HuH-7.5 (cell line): ENCODE results near the gene SUMF1.

ENCODE experiments used
- DNase-seq: peaks from one replicate; pipeline ENCODE4 v3.0.0; 2011; ENCODE audit warnings: low spot score

SUMF1 gene

DNA sequence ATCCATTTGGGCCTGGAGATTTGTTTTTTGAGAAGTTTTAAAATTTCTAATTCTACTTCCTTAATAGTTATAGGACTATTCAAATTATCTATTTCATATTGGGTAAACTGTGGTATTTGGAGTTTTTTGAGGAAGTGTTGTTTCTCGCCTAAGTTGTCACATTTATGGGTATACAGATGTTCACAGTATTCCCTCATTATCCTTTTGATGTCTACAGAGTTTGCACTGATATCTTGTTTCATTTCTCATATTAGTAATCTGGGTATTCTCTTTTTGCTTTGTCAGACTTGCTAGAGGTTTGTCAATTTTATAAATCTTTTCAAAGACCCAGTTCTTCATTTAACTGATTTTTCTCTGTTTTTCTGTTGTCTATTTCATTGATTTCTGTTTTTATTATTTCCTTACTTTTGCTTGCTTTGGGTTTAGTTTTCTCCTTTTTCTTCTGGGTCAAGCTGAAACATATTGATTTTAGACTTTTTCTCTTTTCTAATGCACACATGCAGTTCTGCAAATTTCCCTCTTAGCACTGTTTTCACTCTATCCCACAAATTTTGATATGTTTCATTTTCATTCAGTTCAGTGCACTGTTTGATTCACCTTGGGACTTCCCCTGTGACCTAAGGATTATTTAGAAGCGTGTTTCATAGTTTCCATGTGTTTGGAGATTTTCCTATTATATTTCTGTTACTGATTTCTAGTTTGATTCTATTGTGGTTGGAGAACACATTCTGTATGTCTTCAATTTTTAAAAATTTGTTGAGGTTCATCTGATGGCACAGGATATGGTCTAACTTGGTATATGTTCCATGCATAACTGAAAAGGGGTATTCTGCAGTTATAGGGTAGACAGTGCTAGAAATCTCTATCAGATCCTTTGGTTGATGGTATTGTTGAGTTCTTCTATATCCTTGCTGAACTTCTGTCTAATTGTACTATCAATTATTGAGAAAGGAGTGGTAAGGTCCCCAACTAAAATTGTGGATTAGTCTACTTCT lies 79.6 kb downstream of the SUMF1 start:
- DNase-seq, result no peak

DNA sequence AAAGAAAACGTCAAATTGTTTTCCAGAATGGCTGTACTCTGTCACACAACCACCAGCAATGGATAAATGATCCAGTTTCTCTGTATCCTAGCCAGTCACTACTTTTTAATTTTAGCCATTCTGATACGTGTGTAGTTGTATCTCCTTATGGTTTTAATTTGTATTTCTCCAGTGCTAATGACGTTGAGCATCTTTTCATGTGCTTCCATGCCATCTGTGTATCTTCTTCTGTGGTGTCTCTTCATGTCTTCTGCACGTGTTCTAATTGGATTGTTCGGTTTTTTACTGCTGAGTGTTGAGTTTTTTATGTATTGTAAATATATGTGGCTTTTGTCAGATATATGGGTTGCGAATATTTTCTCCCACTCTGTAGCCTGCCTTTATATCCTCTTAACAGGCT lies 81.9 kb downstream of the SUMF1 start:
- DNase-seq, result no peak

DNA sequence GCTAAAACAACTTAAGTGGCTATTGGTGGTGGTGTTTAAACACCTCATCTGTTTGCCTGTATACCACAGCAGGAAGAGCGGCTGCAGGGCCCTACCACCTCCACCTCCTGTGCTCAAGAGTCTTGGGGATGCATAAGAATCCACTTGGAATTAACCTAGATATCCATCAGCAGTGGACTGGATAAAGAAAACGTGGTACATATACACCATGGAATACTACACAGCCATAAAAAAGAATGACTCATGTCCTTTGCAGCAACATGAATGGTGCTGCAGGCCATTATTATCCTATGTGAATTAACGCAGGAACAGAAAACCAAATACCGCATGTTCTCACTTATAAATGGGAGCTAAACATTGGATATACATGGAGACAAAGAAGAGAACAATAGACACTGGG lies 87.1 kb downstream of the SUMF1 start:
- DNase-seq, result no peak

DNA sequence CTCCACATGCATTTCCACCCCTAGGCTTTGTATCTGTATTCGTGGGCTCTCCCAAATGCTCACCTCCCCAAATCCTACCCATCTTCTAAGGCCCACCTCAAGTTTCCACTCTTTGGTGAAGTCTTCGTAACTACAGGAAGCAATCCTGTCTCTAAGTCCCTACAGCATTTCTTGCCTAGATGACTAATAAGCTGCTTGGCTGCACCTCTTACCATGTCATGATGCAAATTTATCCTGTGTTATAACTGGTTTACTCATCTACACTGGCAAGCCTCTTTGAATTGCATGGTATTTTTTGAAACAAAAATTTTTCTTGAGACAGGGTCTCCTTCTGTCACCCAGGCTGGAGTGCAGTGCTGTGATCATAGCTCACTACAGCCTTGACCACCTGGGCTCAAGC lies 90.6 kb downstream of the SUMF1 start:
- DNase-seq, result no peak

DNA sequence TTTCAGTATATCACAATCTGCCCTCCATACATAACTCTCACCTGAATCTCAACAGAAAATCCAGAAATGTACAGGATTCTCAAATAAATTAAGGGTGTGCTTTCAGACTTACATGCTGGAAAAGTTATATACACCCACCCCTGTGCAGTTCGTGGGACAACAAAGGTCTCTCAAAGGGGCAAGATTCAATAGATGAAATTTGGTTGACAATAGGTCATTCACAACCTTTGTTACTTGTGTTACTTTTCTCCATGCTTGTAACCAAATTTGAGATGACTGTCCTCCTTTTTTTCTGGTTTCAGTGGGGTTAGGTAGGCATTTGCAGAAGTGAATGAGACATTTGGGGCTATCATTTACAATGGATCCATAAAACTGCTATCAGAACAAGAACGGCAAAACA lies 91.2 kb downstream of the SUMF1 start:
- no peak for DNase-seq

DNA sequence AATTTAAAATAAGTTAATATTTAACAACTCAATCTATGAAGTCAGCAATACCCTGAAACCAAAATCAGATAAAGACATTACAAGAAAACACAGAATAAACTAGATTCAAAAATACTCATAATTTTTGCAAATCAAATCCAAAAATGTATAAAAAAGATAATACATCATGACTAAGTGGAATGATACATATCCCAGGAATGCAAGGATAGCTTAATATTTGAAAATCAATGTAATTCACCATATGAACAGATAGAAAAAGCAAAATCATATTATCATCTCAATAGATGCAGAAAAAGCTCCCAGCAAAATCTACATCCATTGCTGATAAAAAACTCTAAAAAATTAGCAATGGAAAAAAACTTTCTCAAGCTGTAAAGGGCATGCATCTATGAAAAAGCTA lies 93.4 kb downstream of the SUMF1 start:
- no peak for DNase-seq

DNA sequence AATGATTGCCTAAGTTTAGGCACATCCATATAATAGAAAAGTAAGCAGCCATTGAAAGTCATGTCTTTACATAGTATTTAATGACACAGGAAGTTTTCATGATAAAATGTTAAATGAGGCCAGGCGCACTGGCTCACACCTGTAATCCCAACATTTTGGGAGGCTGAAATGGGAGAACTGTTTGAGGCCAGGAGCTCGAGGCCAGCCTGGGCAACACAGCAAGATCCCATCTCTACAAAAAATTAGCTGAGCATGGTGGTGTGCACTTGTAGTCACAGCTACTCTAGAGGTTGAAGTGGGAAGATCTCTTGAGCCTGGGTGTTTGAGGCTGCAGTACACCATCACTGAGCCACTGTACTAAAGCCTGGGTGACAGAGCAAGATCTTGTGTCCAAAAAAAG lies 104.5 kb downstream of the SUMF1 start:
- DNase-seq, result no peak

DNA sequence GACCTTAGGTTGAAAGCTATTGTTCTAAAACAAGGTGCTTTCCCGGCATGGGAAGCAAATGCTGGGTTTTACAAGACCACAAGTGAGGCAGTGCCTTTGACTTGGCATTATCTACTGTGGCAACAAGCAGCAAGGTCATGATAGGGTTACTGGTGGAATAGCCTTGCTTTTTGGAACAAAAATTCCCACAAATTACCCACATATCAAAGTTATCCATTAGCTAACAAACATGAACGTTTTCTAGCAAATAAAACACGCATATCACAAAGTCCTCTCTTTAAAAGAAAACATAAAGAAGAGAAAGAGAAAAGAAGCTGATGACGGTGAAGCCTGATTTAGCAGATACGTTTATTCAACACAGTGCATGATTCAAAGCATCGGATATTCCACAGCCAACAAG lies 106.3 kb downstream of the SUMF1 start:
- no peak for DNase-seq

DNA sequence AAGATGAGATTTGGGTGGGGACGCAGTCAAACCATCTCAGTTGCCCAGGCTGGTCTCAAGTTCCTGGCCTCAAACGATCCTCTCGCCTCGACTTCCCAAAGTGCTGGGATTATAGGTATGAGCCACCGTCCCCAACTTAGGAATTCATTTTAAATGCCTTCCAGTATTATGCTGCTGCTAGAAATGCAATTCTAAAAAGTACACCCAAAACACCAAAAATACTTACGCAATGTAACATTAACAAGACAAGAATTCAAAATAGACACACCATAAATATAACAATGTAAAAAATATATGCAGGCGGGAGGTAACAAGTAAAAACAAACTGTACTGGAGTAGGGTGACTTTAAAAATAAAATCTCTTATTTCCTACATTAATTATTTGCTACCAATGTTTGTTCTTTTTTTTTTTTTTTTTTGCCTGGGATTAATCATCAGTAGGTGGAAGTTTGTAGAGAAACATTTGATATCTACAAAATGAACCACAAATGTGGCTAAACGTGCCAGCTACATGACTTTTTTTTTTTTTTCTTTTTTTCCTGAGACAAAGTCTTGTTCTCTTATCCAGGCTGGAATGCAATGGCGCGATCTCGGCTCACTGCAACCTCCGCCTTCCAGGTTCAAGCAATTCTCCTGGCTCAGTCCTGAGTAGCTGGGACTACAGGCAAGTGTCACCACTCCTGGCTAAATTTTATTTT lies 107.1 kb downstream of the SUMF1 start:
- DNase-seq, result no peak

DNA sequence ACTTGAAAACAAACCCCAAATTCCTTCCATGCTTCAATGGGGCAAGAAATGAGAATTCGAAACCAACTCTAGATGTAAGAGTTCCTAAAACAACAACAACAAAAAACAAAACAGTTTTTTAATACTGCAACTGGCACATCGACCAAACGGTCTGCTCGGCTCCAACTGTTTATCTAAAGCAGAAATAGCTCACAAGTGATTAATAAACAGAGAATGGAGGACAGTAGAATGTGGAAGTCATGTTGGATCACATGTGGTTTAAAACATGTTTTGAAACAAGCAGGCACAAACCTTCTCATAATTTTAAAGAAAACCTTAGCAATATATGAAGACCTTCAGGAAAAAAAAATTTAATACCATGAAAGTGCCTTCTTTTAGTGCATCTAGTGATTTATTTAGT lies 108.8 kb downstream of the SUMF1 start:
- DNase-seq, result no peak

DNA sequence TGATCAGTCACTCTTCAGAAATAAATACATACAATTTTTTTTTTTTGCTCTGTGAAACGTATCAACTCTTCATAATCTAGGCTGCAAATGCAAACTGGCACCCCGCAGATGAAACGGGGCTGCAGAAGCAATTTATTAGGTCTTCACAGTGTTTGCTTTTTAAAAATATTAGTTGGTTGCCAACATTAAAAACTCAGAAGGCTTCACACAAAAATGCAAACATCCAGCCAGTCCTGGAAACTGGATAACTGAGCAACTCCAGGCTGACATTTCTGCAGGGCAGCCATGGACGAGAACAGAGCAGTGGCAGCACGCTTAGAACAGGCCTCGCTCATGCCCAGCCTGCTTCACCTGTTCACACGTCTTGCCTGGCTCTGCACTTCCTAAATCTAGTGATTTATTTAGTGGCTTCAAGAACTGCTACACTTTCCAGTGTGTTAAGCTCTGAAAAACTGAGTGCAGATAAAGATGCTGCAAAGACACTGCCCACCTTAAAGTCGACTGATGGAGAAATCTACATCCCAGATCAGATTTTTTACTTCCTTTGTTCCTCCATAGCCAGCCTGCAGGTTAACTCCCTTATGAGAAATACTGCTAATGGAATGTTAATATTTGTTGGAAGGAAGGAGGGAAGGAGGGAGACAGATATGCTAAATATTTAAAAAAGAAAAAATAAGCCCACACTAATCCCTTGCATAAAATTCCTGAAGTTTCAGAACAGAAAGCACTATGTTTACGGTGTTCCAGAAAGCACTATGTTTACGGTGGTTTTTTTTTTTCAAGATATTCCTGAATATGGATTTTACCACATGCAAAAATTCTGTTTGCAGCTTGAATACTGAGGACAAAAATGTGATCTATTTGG lies 110.3 kb downstream of the SUMF1 start:
- DNase-seq, result no peak

DNA sequence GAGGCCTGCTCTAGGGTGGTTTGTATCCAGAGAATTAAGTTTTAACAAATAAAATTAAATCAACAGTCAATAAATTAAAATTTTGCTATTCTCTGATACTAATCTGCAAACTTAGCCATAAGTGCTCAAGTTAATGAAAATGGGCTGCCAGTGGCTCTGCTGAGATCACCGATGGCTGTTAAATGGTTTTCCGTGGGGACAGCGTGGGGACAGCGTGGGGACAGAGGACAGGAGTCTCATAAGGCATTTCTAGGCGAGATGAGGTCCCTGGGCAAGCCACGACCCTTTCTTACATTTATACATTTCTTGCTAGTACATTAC lies 110.9 kb downstream of the SUMF1 start:
- DNase-seq, result no peak

DNA sequence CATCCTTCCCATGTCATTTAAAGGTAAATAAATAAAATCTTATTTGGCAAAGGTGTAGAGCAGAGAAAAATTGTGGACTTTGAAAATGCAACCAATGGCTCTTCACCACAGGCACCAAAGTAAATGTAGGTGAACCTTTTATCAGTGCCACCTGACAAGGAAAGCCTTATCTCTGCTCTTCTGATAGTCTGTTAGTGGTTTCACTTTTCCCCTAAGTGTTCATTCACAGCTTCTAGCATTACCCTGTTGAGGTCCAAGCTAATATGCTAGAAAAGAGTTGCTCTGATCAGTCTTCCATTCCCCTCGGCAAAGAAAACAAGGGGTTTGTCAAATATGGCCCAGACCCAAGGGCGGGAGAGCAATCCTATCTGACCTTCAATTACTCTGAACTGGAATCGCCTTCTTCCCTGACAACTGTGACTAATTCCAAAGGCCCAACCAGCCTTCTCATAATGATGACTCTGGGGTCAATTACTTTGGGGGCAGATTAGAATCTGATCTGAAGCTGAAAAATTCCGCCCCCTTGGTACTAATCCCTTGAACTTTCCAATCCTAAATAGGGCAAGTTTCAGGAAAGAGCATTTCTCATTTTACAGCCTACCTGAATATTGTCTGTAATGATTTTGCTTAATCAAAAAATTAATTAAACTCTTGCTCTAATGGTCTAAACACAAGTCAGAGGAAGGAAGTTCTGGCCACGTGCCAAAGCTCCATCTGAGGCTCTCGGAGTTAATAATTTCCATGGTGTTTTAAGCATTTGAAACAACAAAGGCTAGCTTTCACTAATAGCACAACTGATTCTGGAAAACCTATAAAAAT lies 111.5 kb downstream of the SUMF1 start:
- DNase-seq, result no peak

DNA sequence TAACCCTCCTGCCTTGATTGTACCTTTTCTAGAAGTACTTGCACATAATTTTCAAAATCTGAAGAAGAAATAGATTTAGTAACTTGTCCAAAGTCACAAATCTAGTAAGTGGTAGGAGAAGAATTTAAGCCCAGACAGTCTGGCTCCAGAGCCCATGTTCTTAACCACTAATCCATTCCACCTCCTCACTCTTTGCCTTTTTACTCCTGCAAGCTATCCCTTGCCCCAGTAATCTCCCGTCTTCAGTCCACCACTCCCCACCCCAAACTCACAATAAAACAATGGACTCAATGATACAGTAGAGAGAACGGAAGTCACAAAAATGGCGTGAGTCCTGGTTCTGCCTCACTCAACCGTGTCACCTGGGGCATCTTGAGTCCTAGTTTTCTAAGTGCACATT lies 115.2 kb downstream of the SUMF1 start:
- DNase-seq, result no peak

DNA sequence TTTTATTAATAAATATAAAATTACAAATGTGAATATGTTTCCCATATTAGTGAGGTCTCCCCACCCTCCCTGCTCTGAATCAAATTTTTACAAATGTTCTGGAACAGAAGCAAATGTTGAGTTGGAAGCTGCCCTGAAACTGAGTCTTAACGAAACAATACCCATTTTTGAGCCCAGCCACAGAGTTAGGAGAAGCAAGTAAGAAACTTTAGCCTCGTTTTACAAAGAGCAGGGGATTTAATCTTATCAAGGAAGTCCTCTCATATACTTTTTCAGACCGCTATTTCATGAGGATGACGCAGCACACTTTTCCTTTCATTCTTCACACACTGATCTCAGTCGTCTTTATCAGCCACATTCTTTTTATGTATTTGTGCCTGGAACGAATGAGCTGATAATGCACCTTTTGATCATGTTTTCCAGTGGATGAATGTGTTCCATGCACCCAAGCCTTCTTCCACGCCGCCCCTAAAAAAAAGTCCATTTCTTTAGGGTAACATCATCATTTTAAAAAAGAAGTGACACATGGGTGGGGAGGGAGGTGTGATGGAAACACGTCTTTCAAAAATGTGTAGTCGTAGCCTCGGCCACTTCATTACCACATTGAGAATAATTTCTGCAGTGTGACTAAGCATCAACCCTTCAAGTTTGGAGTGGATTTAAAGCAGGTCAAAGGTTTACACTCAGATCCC lies 115.8 kb downstream of the SUMF1 start:
- no peak for DNase-seq

DNA sequence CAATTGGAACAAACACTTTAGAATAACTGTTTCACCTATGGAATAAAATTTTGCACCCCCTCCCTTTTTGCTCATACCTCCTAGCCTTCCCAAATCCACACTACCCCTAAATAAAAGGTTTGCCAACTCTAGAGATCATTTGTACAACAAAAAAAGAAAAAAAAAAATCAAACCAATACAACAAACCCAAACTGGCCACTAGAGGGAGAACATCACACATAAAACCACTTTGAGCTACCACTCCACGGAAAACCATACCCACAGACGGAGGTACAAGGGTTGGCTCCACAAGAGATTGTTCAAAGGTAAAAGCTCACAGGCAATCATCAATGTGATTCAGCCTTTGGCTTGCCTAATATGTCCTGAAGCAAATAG lies 116.3 kb downstream of the SUMF1 start:
- peak; percentile 64 for DNase-seq

DNA sequence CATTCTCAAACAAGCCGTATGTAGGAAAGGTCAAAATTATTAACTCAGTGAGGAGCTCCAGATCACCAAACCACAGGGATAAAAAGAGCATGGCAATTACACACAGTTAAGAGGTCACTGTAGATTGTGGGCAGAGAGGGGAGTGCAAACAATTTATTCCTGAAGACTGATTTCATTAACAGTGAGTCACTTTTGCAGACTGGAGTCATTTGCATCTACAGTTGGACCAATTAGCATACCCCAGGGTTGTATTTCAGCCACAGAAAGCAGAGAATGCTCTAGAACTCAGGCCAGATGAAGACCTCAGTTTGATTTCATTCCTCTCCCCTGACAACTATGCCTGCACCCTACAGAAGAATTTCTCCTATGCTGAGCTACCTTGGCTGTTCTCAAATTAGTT lies 123.8 kb downstream of the SUMF1 start:
- DNase-seq, result no peak

DNA sequence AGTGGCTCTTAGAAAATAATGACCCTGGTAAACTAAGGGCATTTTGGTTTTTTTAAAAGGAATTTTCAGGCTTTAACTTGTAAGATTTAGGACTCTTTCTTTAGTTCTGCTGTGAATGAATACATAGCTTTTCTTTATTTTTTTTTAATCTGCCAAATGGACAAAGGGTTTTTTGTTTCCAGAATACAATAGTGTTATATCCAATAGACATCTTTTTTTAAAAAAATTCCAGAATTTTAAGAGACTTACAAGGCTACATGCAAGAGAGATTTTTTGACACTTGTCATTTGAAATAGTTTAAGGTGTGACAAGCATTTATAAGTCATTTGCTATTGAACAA lies 125.8 kb downstream of the SUMF1 start:
- DNase-seq, result no peak

DNA sequence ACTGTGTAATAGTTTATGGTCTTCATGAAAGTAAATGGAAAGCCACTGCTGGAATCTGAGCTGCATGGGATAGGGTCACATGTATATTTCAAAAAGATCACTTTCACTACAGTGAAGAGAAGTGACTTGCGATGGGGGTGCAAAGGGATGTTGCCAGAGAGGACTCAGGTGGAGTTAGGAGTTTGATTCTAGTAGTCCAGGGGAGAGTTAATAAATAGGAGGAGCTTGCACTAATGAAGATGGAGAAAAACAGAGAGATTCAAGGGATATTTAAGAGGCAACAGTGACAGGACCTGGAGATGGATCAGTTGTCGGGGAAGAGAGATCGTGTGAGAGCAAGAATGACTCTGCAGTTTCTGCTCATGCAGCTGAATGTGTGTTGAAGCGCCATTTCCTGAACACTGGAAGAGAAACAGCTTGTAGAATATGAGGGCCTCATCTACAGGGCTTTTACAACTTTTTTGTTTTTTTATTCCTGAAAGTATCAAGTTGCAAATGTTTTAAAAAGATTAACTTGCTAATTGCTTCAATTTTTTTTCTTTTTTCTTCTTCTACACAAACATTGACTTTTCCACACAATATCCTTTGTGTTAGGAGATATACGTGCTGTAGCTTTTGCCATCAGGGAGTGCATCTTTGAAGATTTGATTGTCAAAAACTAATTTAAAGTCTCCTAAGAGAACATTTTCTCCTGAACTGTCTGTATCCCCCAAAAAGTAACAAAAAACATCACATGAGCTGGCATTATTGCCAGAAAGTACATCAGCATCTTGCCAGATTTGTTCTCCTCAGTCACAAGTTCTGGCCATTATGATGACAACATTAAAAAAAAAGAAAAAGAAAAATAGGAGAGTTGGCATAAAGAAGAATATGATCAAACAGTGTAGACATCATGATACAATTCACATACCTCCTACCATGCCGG lies 126.4 kb downstream of the SUMF1 start:
- DNase-seq, result no peak

DNA sequence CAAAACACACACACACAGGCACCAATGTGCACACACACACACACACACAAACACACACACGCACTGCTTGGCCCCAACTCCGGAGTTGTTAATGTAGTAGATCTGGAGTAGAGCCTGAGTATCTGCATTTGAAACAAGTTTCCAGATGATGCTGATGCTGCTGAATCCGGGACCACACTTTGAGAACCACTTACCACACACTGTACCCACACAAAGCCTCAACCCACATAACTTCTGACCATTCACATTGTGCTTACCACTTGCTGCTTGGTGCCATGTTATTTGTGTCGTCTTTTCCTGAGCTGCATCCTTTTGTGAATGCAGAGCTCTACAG lies 127.0 kb downstream of the SUMF1 start:
- DNase-seq, result no peak
